GM18870 (cell line): ENCODE data around the gene TTC24.

Source experiments
- ATAC-seq: cut with Tn5 transposase; IDR thresholded peaks from one replicate; pipeline ENCODE4 v1.9.1; 2021; ENCODE audit warnings: moderate library complexity; ENCODE audit not compliant: unreplicated experiment

TTC24 gene

GRCh38 chr1:156553860-156554485 lies 25.6 kb upstream of the TTC24 start:
- no peak for ATAC-seq

DNA sequence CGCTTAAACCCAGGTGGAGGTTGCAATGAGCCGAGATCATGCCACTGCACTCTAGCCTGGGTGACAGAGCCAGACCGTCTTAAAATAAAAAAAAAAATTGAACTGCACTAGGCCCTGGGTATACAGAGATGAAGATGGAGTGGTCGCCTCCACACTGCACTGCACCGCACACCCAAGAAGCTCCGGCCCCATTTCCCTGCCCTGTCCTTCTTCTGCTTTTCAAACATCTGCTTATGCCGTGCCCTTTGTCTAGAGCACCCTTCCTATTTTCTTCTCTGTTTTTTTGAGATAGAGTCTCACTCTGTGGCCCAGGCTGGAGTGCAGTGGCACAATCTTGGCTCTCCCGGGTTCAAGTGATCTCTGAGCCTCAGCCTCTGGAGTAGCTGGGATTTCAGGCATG lies 24.6 kb upstream of the TTC24 start:
- no peak for ATAC-seq

- ATAC-seq, result no peak
Observed at GRCh38 chr1:156555715-156556114, 23.8 kb upstream of the TTC24 start.

GRCh38 chr1:156556354-156556753 lies 23.2 kb upstream of the TTC24 start:
- no peak for ATAC-seq

DNA sequence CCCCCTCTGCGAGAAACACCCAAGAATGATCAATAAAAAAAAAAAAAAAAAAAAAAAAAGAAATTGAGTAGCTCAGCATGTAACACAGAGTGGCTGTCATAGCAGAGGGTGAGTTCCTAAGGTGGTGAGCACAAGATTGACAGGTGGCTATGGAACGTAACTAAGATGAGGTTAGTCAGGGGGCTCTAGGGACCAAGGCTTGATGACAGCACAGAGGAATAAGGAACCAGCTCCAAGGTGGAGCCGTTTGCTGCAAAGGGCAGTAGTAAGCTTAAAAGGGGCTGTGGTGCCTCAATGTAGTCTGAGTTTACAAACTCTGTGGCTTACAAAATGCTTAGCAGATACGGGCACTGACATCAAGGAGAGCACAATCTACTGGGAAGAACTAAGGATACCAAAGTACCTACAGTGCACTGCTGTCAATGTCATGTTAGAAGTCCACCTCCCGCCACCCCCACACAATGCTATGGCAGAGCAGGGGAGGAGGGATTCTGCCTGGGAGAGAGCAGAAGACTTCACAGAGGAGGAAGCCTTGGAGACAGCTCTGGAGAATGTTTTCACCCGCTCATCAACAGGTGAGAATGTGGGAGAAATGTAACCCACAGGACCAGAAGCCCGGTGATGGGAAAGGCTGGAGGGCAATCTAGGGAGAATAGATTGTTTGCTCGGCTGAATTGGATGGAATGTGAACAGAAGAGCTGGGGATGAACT lies 20.3 kb upstream of the TTC24 start:
- ATAC-seq, result no peak

GRCh38 chr1:156559797-156560385 lies 19.6 kb upstream of the TTC24 start:
- ATAC-seq, result no peak

DNA sequence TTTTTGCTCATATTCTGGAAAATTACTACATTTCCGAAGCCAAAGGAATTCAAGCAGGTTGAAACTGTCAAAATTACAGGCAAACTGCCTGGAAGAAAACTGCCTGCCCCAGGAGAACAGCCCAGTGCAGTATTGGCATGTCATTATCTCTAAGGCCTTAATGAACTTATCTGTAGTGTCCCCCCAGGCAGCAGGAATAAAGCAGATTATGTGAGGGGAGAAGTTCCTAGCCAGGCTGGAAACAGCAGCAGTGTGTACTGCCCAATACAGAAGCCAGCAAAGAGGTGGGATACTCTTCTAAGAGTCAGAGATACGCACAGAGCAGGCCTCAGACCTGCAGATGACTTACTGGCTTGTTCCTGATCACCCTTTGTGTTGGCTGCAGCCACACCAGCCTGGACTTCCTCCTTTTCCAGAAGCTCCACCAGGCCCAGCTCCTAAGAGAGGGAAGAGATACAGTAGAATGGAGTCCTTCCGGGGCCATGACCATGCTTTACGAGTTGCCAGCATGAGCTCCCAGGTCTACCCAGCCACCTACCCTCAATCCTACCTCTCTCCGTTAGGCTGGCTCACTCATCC lies 18.8 kb upstream of the TTC24 start:
- ATAC-seq, result no peak

GRCh38 chr1:156565519-156565918 lies 14.0 kb upstream of the TTC24 start:
- no peak for ATAC-seq

GRCh38 chr1:156566436-156566835 lies 13.1 kb upstream of the TTC24 start:
- no peak for ATAC-seq

DNA sequence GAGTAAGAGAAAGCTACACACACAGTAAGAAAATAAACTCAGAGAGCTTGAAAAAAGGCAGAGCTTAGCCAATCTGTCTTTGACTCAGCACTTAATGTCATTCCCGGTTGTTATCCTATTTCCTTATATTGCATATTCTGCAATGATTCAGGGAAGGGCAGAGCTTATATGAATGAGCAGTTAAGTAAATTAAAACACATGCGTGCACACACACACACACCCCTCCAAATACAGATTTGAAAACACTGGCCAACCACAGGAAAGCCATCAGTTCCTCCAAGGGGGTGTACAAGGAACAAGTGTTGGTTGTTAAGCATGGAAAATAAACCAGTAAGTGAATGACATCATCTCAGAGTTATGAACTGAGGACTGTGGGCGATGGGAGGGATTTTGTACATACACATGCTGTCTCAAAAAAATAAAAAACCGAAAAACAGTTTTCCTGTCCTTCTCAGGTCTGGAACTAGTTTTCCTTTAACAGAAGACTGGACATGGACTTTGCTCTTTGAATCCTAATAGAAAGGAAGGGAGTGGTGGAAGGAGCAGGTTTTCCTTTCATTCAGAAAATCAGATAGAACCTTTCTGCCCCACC lies 8.2 kb upstream of the TTC24 start:
- no peak for ATAC-seq

GRCh38 chr1:156571919-156572662 lies 7.4 kb upstream of the TTC24 start, which contains the start of gene IQGAP3:
IQGAP3 (minus strand) TSS chr1:156572565; CDS start chr1:156572529, 36 bp downstream.
- ATAC-seq, result no peak

GRCh38 chr1:156572663-156573018 lies 6.9 kb upstream of the TTC24 start:
- no peak for ATAC-seq

DNA sequence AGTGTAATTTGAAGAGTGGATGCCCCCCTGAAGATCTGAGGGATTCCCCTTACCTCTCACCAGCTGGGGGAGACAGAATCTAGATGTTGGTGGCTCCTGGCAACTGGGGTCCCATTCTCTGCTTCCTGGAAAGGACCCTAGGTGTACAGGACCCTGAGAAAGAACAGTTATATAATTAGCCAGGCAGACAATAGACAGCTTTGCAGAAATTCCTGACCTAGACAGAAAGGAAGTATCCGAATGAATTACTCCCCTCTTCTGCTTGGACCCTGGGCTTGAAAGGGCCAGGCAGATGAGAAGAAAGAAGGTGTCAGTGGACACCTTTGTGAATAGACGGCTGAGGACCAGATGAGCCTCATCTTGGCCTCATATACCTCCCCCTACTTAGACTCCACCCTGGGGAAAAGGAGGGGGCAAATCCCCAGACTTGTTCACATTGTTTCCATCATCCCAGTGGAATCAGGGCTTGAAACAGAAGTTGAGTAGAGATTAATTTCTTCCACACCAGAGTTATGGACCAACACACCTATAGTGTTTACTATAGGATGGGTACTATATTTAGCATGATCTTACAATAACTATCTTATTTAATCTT lies 5.4 kb upstream of the TTC24 start:
- no peak for ATAC-seq

DNA sequence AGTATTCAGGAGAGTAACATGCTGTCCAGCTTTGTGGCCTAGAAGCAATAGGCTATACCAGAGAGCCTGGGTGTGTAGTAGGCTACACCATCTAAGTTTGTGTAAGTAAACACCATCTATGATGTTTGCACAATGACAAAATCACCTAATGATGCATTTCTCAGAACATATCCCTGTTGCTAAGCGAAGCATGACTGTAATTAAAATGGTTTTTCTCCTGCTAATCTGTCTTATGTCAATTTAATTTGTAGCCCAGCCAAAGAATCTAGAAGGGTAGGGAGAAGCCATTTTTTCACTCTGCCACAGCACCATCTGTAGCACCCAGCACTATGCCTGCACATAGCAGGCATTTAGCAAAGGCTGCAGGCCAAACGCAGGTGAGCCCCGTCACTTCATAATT lies 2.0 kb upstream of the TTC24 start:
- ATAC-seq, result no peak

DNA sequence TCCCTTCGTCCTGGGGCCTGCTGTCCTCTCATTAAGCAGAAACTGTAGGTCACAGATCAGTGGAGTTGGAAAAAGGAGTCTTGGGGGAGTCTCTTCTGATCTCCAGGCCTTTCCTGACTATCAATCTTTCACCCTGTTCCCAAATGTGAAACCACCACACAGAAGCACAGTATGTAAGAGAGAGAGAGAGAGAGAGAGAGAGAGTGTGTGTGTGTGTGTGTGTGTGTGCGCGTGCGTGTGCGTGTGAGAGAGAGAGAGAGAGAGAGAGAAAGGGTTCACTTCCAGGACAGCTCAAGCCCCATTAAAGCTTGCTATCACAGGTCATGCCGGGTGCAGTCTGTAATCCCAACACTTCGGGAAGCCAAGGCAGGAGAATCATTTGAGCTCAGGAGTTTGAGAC lies 1.5 kb upstream of the TTC24 start:
- no peak for ATAC-seq

GRCh38 chr1:156581661-156582387 lies 2.3 kb downstream of the TTC24 start:
- ATAC-seq, result no peak

DNA sequence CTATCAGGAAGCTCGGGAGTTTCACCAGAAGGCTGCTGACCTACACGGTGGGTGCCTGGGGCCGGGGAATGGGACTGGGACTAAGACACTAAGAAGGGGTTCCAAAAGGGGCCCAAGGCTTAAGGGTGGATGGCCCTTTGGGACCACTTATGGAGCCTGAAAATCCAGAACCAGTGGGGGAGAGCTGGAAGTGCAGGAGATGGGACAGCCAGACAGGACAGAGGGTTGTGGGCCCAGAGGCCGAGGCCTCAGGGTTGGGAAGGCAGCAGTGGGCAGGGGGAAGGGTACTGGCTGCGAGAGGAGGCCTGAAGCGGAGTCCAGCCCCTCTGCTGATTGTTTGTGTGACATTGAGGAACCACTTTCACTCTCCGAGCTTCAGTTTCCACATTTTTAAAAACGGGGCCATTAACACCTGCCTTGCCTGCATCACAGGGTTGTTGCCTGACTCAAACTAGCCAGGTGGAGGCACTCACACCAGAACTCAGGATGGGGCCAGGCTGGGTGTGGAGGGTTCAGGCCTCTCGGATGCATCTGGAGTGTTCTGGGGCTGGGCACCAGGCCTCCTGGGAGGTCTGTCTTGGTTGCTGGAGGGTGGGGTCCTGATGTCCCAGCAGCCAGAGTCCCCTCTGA lies 3.0 kb downstream of the TTC24 start:
- ATAC-seq, result no peak

- no peak for ATAC-seq
Observed at GRCh38 chr1:156583821-156584622, 4.5 kb downstream of the TTC24 start.

DNA sequence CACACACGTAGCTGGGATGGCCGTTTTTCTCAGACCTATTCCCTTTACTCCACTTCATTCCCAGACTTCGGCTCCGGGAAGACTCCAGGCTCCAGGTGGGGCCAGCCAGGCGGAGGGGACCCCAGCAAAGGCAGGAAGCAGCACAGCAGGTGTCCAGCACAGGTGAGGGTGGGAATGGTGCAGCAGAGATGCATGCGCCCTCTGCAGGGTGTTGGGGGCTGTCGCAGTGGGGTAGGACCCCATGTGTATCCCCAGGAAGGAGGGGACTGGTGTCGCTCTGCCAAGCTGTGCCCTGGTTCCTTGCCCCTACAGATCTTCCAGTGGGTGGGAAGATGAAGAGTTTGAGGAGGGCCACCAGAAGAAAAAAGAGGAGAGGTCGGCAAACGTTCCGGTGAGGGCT lies 5.3 kb downstream of the TTC24 start:
- no peak for ATAC-seq
